Measurements from ENCODE around the gene FAT1.

Gene FAT1

DNA sequence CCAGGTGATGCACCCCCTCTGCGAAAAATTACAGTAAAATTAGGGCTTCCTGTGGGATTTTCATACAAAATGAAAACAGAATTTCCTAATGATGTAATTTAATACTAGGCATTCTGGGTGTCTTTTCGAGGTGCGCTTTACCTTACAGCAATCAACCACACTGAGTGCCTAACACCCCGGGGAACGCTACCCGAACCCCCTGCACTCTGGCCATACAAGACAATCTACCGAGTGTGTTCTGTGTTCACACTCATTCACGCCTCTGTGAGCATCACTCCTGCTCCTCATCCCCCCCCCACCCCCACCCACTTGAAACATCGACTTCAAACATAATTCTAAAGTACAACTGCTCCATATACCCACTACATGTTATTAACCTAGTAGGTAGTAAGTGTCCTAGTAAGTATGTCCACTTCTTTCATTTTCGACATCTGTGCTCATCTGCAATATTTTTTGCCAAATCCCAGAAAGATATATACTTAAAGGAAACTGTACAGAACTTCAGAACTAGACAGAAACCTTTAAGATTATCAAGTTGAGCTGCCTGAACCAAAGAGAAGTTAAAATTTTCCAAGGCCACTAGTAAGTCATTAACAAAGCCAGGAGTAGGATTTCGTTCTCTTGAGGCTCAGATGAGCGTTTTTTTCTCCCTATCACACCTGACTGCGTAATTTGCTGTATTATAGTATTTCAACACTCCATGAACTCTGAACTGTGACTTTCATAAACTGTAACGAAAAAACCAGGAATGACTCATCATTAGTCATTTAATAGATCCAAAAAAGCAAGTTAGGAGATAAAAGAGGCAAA lies 80.0 kb downstream of the FAT1 start:
- no peaks in the 10 kb centered on the region for H3K27me3 ChIP-seq (ENCODE audit: control insufficient read depth, low read length)
- no peak overlapping the region for H3K4me3 ChIP-seq (ENCODE audit: low read length)
- no peaks in the 10 kb centered on the region for H3K9me2 ChIP-seq (replicated peaks; ENCODE audit: control insufficient read depth, low read length)
- no peaks in the 10 kb centered on the region for H3K4me1 ChIP-seq (ENCODE audit: control insufficient read depth, low read length)
- H3K36me3 ChIP-seq (ENCODE audit: control insufficient read depth, low read length): no peaks in the 10 kb centered on the region
- H4K20me1 ChIP-seq (ENCODE audit: control insufficient read depth, insufficient read depth, low read depth, low read length): no peaks in the 10 kb centered on the region
- no peaks in the 10 kb centered on the region for H3F3A ChIP-seq (ENCODE audit: control insufficient read depth, insufficient read depth)
- H3K9me3 ChIP-seq (ENCODE audit: control insufficient read depth, insufficient read depth, low read length): no peaks in the 10 kb centered on the region
- no peak overlapping the region for H3K27ac ChIP-seq (ENCODE audit: low read depth, low read length)
- no peak overlapping the region for H3K4me2 ChIP-seq (ENCODE audit: low read length)
- no peak for TF ChIP-seq EZH2phosphoT487 (IDR thresholded peaks at IDR 0.05; ENCODE audit: borderline replicate concordance, low read length)
- no peak for TF ChIP-seq CTCF (IDR thresholded peaks at IDR 0.05; ENCODE audit: low read depth, low read length, poor library complexity, severe bottlenecking)
- no peaks in the 10 kb centered on the region for H3K79me2 ChIP-seq (ENCODE audit: control insufficient read depth, low read length)

DNA sequence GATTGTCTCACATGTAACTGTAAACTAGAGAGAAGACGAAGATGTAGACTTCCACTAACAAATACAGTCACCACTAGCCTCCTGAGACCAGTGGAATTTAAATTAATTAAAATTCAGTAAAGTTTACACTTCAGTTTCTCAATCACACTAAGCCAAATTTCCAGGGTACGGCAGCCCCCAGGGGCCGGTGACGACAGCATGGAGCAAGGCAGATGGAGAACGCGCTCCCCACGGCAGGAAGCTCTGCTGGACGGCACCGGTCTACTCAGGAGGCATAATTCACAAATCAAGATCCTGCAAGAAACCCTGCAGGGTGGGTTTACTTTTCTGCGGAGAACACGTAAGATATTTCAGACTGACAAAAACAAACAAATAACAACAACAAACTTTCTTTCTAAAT lies 80.7 kb downstream of the FAT1 start:
- TF ChIP-seq EZH2phosphoT487 (IDR thresholded peaks at IDR 0.05; ENCODE audit: borderline replicate concordance, low read length) (no peak), CTCF (IDR thresholded peaks at IDR 0.05; ENCODE audit: low read depth, low read length, poor library complexity, severe bottlenecking) (no peak)
- H3K27ac ChIP-seq (ENCODE audit: low read depth, low read length): no peak overlapping the region
- H3K4me2 ChIP-seq (ENCODE audit: low read length): no peak overlapping the region
- no peaks in the 10 kb centered on the region for H3K4me1 ChIP-seq (ENCODE audit: control insufficient read depth, low read length)
- H3K79me2 ChIP-seq (ENCODE audit: control insufficient read depth, low read length): no peaks in the 10 kb centered on the region
- H3K27me3 ChIP-seq (ENCODE audit: control insufficient read depth, low read length): no peaks in the 10 kb centered on the region
- no peaks in the 10 kb centered on the region for H3K36me3 ChIP-seq (ENCODE audit: control insufficient read depth, low read length)
- no peaks in the 10 kb centered on the region for H3K9me3 ChIP-seq (ENCODE audit: control insufficient read depth, insufficient read depth, low read length)
- H4K20me1 ChIP-seq (ENCODE audit: control insufficient read depth, insufficient read depth, low read depth, low read length): no peaks in the 10 kb centered on the region
- H3K9me2 ChIP-seq (replicated peaks; ENCODE audit: control insufficient read depth, low read length): no peaks in the 10 kb centered on the region
- no peaks in the 10 kb centered on the region for H3F3A ChIP-seq (ENCODE audit: control insufficient read depth, insufficient read depth)
- H3K4me3 ChIP-seq (ENCODE audit: low read length): no peak overlapping the region

DNA sequence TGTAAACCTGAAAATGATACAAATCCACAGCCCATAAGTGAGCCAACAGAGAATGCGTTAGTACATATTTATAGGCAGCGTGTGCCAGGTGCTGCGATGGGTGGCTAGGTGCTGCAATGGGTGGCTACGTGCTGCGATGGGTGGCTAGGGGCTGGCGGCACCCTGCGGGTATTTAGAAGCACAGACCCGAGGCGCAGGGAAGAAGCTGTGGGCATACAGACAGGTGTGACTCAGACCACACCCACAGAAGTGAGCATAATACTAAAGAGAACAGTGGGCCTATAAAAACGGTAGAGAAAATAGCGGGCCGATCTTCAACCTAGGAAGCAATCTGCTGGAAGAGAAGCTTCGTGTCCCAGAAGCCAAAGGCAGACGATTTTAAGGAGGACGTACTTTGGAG lies 81.1 kb downstream of the FAT1 start:
- TF ChIP-seq EZH2phosphoT487 (IDR thresholded peaks at IDR 0.05; ENCODE audit: borderline replicate concordance, low read length) (no peak), CTCF (IDR thresholded peaks at IDR 0.05; ENCODE audit: low read depth, low read length, poor library complexity, severe bottlenecking) (no peak)
- Histone ChIP-seq H3K4me1 (ENCODE audit: control insufficient read depth, low read length) (no peaks in the 10 kb centered on the region), H3F3A (ENCODE audit: control insufficient read depth, insufficient read depth) (no peaks in the 10 kb centered on the region), H3K27me3 (ENCODE audit: control insufficient read depth, low read length) (no peaks in the 10 kb centered on the region), H3K4me3 (ENCODE audit: low read length) (no peak overlapping the region), H3K27ac (ENCODE audit: low read depth, low read length) (no peak overlapping the region), H3K9me2 (replicated peaks; ENCODE audit: control insufficient read depth, low read length) (no peaks in the 10 kb centered on the region), H3K79me2 (ENCODE audit: control insufficient read depth, low read length) (no peaks in the 10 kb centered on the region), H3K9me3 (ENCODE audit: control insufficient read depth, insufficient read depth, low read length) (no peaks in the 10 kb centered on the region), H3K36me3 (ENCODE audit: control insufficient read depth, low read length) (no peaks in the 10 kb centered on the region), H3K4me2 (ENCODE audit: low read length) (no peak overlapping the region), H4K20me1 (ENCODE audit: control insufficient read depth, insufficient read depth, low read depth, low read length) (no peaks in the 10 kb centered on the region)

Data from DOHH2 (cell line).